Calu3 (cell line): ENCODE data around the gene RCOR3. TPM values are rescaled to one million over a fixed set of nuclear protein-coding genes. Genes with fewer than 3 reads are reported as not detected.
"Not testable (repeated sequence)": the region's sequence is repeated elsewhere in the genome, so short reads cannot be mapped to it uniquely, and the experiment has no call there.

Experiments used
- BruUV-seq: library from RNA; stranded (reverse); fragments of 400-500 nt; replicated peaks from 2 replicates; lab custom pipeline; 2021; lab: Mats Ljungman, UMichigan
- CTCF ChIA-PET: fragments of 300-600 bp; sonication (Branson Sonifier 250); formaldehyde crosslinking; loops from one replicate; lab custom pipeline; 2022; ENCODE audit warnings: antibody characterized with exemption; lab: Charles Lee
- DNase-seq: peaks from one replicate; pipeline ENCODE4 v3.0.0; 2022
- H3K27ac Mint-ChIP-seq: one replicate; pipeline ENCODE4 v1.8.0; 2022; ENCODE audit warnings: mixed read lengths; ENCODE audit not compliant: unreplicated experiment
- H3K27me3 Mint-ChIP-seq: one replicate; pipeline ENCODE4 v1.8.0; 2022; ENCODE audit warnings: mixed read lengths; ENCODE audit not compliant: unreplicated experiment
- H3K36me3 Mint-ChIP-seq: one replicate; pipeline ENCODE4 v1.8.0; 2022; ENCODE audit warnings: mild to moderate bottlenecking, moderate library complexity, mixed read lengths; ENCODE audit not compliant: insufficient read depth, unreplicated experiment
- H3K4me1 Mint-ChIP-seq: one replicate; pipeline ENCODE4 v1.8.0; 2022; ENCODE audit warnings: mild to moderate bottlenecking, low read depth, mixed read lengths; ENCODE audit not compliant: unreplicated experiment
- H3K4me3 Mint-ChIP-seq: one replicate; pipeline ENCODE4 v1.8.0; 2022; ENCODE audit warnings: mild to moderate bottlenecking, low read depth, moderate library complexity, mixed read lengths; ENCODE audit not compliant: unreplicated experiment
- H3K9me3 Mint-ChIP-seq: one replicate; pipeline ENCODE4 v1.8.0; 2022; ENCODE audit warnings: low read depth, mixed read lengths; ENCODE audit not compliant: unreplicated experiment
- intact Hi-C: fragments of 100-400 bp; cut with micrococcal nuclease; formaldehyde crosslinking; loops from one replicate; pipeline ENCODE4 v1.10.0; 2022; ENCODE audit not compliant: unreplicated experiment
- total RNA-seq: library from RNA; stranded (reverse); gene quantifications from 2 replicates; pipeline ENCODE4 v1.2.3, GENCODE V29; 2022
- TF ChIP-seq, protein P1 (sequence below): fragments of 200-600 bp; IDR thresholded peaks from one replicate; pipeline ENCODE4 v1.8.0; 2022; ENCODE audit warnings: antibody characterized with exemption; ENCODE audit not compliant: unreplicated experiment

The RCOR3 gene
- total RNA-seq, 1 experiment from 2014 or later, result 54.1 TPM

DNA sequence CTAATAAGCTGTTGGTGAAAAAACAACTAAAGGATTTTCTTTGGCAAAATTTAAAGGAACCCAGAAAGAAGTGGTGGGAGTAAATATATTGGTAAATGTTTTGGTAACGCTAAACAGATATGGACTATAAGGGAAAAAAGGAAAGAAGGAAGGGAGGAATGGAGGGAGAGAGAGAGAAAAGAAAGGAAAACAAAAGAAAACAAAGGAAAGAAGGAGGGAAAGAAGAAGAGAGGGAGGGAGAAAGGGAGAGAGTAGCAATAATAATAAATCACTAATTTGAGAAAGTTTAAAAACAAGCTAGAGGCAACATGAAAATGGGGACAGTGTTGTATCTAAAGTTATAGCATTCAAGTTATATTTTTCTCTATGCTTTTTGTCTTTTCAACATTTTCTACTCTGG lies 43.6 kb upstream of the RCOR3 start:
- BruUV-seq, result no TSS peak
- H3K27ac Mint-ChIP-seq, result no peak overlapping the region
- CTCF ChIA-PET, result no interaction called here
- TF ChIP-seq, protein P1, sequence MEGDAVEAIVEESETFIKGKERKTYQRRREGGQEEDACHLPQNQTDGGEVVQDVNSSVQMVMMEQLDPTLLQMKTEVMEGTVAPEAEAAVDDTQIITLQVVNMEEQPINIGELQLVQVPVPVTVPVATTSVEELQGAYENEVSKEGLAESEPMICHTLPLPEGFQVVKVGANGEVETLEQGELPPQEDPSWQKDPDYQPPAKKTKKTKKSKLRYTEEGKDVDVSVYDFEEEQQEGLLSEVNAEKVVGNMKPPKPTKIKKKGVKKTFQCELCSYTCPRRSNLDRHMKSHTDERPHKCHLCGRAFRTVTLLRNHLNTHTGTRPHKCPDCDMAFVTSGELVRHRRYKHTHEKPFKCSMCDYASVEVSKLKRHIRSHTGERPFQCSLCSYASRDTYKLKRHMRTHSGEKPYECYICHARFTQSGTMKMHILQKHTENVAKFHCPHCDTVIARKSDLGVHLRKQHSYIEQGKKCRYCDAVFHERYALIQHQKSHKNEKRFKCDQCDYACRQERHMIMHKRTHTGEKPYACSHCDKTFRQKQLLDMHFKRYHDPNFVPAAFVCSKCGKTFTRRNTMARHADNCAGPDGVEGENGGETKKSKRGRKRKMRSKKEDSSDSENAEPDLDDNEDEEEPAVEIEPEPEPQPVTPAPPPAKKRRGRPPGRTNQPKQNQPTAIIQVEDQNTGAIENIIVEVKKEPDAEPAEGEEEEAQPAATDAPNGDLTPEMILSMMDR, result no peak
- no peak for DNase-seq
- no peaks in the 10 kb centered on the region for H3K36me3 Mint-ChIP-seq
- no peaks in the 10 kb centered on the region for H3K4me1 Mint-ChIP-seq
- intact Hi-C loops, result no loop called here
- H3K4me3 Mint-ChIP-seq, result no peak overlapping the region
- H3K9me3 Mint-ChIP-seq, result no peaks in the 10 kb centered on the region
- H3K27me3 Mint-ChIP-seq, result no peaks in the 10 kb centered on the region

DNA sequence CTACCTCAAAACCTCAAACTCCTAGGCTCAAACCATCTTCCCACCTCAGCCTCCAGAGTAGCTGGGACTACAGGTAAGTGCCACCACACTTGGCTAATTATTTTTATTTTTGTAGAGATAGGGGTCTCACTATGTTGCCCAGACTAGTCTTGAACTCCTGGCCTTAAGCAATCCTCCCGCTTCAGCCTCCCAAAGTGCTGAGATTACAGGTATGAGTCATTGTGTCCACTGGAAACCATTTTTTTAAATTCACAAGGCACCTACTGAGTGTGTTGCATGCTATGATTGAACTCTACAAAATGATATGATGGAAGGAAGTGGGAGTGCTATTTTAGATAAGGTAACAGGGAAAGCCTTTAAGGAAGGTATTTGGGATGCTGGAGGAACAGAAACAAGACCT lies 41.8 kb upstream of the RCOR3 start:
- peaks cover 11% of the 10 kb centered on the region for H3K27me3 Mint-ChIP-seq
- no peak overlapping the region for H3K27ac Mint-ChIP-seq
- no peak for DNase-seq
- H3K4me3 Mint-ChIP-seq, result no peak overlapping the region
- TF ChIP-seq, protein P1, result no peak
- BruUV-seq, result no TSS peak
- H3K9me3 Mint-ChIP-seq, result no peaks in the 10 kb centered on the region
- intact Hi-C loops, result no loop called here
- no peaks in the 10 kb centered on the region for H3K4me1 Mint-ChIP-seq
- H3K36me3 Mint-ChIP-seq, result no peaks in the 10 kb centered on the region
- CTCF ChIA-PET, result no interaction called here

DNA sequence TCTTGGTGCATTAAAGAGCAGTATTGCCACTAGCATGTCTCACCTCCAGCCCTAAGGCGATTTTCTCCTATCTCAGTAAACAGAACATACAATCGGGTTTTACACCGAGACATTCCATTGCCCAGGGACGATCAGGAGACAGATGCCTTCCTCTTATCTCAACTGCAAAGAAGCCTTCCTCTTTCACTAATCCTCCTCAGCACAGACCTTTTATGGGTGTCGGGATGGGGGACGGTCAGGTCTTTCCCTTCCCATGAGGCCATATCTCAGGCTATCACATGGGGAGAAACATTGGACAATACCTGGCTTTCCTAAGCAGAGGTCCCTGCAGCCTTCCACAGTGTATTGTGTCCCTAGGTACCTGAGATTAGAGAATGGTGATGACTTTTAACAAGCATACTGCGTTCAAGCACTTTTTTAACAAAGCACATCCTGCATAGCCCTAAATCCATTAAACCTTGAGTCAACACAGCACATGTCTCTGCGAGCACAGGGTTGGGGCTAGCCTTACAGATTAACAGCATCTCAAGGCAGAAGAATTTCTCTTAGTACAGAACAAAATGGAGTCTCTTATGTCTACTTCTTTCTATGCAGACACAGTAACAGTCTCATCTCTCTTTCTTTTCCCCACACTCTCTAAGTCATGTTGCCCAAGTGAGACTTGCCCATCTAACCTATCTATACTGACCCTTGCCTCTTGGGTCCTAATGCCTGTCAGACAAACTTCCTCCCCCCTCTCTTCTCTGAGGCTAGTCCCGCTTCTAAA lies 36.5 kb upstream of the RCOR3 start:
- BruUV-seq, H3K27ac Mint-ChIP-seq, H3K9me3 Mint-ChIP-seq, H3K4me3 Mint-ChIP-seq, DNase-seq, H3K36me3 Mint-ChIP-seq, CTCF ChIA-PET, intact Hi-C loops, H3K4me1 Mint-ChIP-seq: not testable (repeated sequence)
- peaks cover 34% of the 10 kb centered on the region for H3K27me3 Mint-ChIP-seq

DNA sequence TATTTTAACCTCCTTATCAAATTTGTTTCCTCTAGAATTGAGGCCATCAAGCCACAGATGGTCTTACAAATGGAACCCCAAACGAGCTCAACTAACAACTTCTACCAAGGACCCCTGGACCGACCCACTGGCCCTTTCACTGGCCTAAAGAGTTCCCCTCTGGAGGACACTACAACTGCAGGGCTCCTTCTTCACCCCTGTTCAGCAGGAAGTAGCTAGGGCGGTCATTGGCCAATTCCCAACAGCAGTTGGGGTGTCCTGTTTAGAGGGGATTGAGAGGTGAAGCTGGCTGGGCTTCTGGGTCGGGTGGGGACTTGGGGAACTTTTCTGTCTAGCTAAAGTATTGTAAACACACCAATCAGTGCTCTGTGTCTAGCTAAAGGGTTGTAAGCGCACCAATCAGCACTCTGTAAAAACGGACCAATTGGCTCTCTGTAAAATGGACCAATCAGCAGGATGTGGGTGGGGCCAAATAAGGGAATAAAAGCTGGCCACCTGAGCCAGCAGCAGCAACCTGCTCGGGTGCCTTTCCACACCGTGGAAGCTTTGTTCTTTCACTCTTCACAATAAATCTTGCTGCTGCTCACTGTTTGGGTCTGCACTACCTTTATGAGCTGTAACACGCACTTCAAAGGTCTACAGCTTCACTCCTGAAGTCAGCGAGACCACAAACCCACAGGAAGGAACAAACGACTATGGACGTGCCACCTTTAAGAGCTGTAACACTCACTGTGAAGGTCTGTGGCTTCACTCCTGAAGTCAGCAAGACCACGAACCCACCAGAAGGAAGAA lies 30.4 kb upstream of the RCOR3 start:
- H3K36me3 Mint-ChIP-seq, CTCF ChIA-PET, DNase-seq, BruUV-seq, H3K27me3 Mint-ChIP-seq, H3K9me3 Mint-ChIP-seq, H3K4me1 Mint-ChIP-seq, H3K27ac Mint-ChIP-seq, H3K4me3 Mint-ChIP-seq, intact Hi-C loops: not testable (repeated sequence)

DNA sequence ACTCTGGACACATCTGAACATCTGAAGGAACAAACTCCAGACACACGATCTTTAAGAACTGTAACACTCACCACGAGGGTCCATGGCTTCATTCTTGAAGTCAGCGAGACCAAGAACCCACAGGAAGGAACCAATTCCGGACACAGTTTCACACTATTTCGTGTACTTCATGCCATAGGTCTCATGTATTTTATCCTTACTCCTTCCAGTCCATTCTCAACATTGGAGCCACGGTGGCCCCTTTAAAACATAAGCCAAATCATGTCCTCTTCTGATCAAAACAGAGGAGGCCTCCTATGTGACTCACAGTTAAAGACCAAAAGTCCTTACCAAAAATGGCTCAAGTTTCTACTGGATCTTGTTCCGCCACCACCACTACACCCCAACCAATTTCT lies 29.8 kb upstream of the RCOR3 start:
- Mint-ChIP-seq H3K9me3 (no peaks in the 10 kb centered on the region), H3K27ac (no peak overlapping the region), H3K27me3 (peaks cover 3% of the 10 kb centered on the region), H3K4me3 (no peak overlapping the region), H3K36me3 (no peaks in the 10 kb centered on the region), H3K4me1 (no peaks in the 10 kb centered on the region)
- DNase-seq, result no peak
- no TSS peak for BruUV-seq
- CTCF ChIA-PET, result no interaction called here
- TF ChIP-seq, protein P1, result no peak
- intact Hi-C loops, result no loop called here
